NCI-H2029 (cell line): ENCODE measurements around the gene DDX18.
A peak's percentile ranks its signal among the peaks of the same experiment; 100 is the strongest.
"Not testable (repeated sequence)": the region's sequence is repeated elsewhere in the genome, so short reads cannot be mapped to it uniquely, and the experiment has no call there.

Experiments used
- DNase-seq: peaks from one replicate; lab custom pipeline; 2025; lab: John Stamatoyannopoulos, UW

DDX18 gene

DNA sequence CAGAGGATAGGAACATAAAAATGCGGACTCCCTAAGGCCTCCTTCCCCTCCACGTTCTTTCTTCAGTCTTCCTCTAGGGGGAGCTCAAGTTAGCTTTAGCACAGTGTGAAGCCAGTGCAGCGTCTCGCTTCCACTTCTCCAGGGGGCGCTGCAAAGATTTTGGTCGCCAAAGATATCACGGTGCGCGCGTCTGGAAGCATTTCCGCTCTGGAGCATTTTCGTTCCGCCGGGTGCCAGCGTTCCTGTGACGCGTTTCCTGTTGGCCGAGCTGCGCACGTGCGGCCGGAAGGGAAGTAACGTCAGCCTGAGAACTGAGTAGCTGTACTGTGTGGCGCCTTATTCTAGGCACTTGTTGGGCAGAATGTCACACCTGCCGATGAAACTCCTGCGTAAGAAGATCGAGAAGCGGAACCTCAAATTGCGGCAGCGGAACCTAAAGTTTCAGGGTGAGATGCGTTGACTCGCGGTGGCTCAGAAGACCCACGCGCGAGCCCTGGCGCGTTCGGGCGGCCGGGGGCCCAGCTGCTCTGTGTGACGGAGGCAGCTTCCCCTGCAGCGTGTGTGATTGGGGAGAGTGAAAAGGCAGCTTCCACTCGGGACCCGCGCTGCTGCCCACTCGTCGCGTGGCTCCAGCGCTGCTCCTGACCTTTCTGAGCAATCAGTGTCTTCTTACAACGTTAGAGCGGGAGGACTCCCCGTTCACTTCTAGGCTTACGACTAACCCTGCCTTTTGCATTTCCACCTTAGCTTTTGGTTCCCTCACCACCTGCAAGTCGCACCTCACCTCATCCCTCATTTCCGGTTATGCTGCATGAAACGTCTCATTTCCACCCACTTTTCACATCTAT lies at the start of gene DDX18:
TSS of gene DDX18 (plus strand) at position 275 of the 848 bp plus-strand sequence. CDS start at position 362, 87 bp downstream.
- peak; percentile 97 for DNase-seq

- DNase-seq: no peak
Measured at GRCh38 chr2:117770730-117771129, 43.8 kb upstream of the DDX18 start.

- DNase-seq: peak; percentile 29
Measured at GRCh38 chr2:117771969-117772630, 42.4 kb upstream of the DDX18 start.

- DNase-seq: no peak
Measured at GRCh38 chr2:117774716-117775115, 39.8 kb upstream of the DDX18 start.

GRCh38 chr2:117775703-117776219 lies 38.7 kb upstream of the DDX18 start:
- DNase-seq: no peak

GRCh38 chr2:117776888-117777287 lies 37.6 kb upstream of the DDX18 start:
- DNase-seq: no peak

- peak; percentile 8 for DNase-seq
Measured at GRCh38 chr2:117785740-117786139, 28.8 kb upstream of the DDX18 start.

- no peak for DNase-seq
Measured at GRCh38 chr2:117786520-117786919, 28.0 kb upstream of the DDX18 start.

- no peak for DNase-seq
Measured at GRCh38 chr2:117789505-117789904, 25.0 kb upstream of the DDX18 start.

DNA sequence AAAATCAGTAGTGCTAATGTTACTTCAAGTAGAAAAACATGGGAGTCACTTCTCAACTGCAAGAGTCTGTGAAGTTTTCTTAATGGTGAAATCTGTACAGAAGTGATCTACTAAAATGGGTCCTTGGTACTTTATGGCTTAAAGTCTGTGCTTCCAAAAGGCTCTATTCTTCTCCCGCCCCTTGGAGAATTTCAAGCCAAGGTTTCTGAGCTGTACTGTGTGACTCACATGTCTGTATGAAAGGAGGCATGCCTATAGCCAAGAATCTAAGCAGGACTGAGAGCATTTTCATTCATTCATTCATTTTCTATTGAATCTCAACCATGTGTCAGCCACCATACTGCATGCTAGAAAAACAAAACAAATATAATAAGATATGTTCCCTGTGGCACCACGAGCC lies 19.8 kb upstream of the DDX18 start:
- no peak for DNase-seq

GRCh38 chr2:117801826-117802225 lies 12.7 kb upstream of the DDX18 start:
- DNase-seq: no peak

GRCh38 chr2:117803644-117804325 lies 10.7 kb upstream of the DDX18 start:
- DNase-seq: not testable (repeated sequence)

DNA sequence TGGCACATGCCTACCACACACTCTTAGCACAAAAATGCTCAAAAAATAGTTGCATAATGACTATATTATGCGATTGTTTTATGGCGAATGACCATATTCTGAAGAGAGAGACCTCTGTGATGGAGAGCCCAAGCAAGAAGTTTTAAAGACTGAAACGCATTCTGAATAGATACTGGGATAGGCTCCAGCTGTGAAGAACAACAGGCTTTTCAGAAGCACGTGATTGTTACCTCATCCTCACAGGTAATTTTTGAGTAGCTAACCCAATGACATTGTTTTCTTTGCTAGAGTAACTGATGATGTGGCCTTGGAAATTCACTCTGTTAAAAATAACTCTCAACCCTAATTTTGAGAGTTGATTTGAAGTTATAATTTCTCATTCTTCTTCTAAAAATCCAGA lies 2.0 kb upstream of the DDX18 start:
- DNase-seq: no peak

- DNase-seq: no peak
Measured at GRCh38 chr2:117815946-117816345, 1.5 kb downstream of the DDX18 start.

DNA sequence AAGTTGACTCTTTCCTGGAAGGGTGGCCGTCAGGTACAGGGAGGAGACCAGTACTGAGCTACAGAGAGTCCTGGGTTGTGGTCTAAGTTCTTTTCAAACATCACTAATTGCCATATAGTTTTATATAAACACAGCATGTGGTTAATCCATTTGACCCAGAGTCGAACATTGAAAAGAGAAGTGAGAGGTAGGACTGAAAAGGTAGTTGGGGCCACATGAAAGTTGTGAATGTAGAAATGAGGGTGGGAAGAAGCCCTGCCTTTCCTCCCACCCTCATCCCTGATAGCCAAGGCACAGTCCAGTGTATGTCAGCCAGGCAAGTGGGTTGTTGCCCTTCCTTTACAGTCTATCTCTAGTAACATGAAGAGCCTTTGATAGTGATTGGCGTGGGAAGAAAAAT lies 4.4 kb downstream of the DDX18 start:
- no peak for DNase-seq

- no peak for DNase-seq
Measured at GRCh38 chr2:117820444-117820843, 6.0 kb downstream of the DDX18 start.

GRCh38 chr2:117825437-117825836 lies 10.9 kb downstream of the DDX18 start:
- no peak for DNase-seq

- not testable (repeated sequence) for DNase-seq
Measured at GRCh38 chr2:117827464-117827863, 13.0 kb downstream of the DDX18 start.

DNA sequence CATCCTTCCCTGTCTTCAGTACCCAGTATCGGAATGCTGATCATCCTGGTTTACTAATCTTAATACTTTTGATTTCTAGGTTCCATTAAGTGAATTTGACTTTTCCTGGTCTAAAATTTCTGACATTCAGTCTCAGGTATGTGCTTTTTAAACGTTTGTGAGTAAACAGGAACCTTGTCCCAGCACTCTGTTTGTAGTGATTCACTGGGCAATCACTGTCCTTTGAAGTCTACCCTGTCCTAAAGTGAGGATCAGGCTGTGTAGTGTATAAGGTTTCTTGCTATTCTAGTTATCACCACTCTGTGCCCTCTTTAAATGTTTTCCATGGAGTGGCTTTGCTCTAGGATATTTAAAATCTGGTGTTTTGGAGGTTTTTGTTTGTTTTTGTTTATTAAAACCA lies 14.4 kb downstream of the DDX18 start:
- DNase-seq: no peak

DNA sequence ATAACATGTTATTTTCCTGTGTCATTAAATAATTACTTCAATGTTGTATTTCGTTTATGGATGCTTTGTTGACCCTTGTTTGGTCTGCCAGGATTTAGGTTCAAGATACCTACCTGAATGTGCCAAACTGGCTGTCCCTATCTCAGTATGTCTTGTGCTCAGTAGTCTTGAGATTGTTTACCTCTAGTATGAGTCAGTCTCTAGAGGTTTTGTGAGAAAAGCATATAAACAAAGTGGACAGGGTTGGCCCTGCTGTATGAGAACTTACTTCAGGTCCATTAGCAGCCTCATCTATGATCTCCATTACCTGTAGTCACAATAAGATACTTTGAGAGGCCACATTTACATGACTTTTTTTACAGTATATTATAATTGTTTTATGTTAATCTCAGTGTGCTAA lies 17.8 kb downstream of the DDX18 start:
- DNase-seq: no peak

GRCh38 chr2:117832905-117833613 lies 18.6 kb downstream of the DDX18 start:
- DNase-seq: no peak

GRCh38 chr2:117833911-117834310 lies 19.4 kb downstream of the DDX18 start:
- no peak for DNase-seq
